NCI-H2081 treated with DMSO at 0.1 percent for 48 hours (cell line): ENCODE measurements around the gene GPI.

Experiments used
- DNase-seq: peaks from one replicate; lab custom pipeline; 2025; lab: John Stamatoyannopoulos, UW

Gene GPI

DNA sequence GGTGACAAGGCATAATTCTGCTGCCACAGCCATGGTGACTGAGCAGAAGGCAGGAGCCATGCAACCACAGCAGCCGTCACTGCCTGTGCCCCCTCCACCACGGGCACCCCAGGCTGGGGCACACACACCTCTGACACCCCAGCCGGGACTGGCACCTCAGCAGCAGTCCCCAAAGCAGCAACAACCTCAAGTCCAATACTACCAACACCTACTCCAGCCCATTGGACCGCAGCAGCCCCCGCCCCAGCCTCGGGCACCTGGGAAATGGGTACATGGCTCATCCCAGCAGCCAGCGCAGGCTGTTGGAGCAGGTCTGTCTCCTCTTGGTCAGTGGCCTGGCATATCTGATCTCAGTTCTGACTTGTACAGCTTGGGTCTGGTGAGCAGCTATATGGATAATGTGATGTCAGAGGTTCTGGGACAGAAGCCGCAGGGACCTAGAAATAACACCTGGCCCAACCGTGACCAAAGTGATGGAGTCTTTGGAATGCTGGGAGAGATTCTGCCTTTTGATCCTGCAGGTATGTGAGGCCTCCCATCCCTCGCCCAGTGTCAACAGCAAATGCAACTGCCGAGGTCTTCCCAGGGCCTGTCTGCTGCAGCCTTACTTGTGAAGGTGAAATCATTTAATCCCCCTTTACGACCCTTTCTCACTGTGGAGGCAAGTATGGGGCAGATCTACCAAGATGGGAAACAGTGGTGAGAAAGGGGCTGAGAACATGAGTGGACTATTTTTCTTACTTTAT, 22.9 kb upstream of the GPI start:
- no peak for DNase-seq

GRCh38 chr19:34343751-34344150, 21.2 kb upstream of the GPI start:
- DNase-seq = no peak

DNA sequence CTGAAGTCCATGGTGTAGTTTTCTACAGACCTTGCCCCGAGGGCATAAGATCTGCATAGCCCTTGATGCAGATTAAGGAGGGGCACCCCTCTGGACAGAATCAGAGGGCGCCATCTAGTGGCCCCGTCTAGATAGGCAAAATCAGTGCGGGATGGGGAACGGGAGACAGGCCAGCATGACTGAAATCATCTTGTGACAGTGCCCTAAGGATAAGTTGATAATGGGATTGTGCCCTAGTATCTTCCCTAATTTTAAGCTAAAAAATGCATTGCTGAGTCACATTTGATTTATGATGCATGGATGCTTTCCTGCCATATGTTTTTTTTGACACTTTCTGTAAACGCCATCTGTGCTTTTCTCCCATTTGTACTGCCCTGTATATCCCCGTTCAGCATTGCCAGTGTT, 19.0 kb upstream of the GPI start:
- DNase-seq = peak; percentile 20

DNA sequence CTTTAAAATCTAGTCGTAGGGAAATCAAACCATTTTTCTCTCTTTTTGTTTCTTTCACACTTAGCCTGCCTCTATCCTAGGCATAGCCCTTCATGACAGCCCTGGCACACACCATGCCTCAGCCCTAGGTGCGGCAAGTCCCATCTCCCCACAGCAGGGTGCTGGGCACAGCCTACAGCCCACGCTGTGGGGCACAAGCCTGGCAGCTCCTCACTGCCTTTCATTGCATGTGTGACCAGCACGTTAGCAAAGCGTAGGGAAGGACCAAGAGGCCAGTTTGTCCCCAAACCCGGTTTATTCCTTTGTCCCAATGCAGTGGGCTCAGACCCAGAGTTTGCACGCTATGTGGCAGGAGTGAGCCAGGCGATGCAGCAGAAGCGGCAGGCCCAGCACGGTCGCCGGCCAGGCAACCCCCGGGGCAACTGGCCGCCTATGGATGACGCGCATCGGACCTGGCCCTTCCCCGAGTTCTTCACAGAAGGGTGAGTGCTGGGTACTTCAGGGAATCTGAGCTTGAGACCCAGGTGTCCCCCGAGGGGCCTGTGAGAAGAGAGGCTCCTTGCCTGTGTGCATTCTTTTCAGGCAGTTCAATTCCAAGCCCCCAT, 17.3 kb upstream of the GPI start:
- no peak for DNase-seq

DNA sequence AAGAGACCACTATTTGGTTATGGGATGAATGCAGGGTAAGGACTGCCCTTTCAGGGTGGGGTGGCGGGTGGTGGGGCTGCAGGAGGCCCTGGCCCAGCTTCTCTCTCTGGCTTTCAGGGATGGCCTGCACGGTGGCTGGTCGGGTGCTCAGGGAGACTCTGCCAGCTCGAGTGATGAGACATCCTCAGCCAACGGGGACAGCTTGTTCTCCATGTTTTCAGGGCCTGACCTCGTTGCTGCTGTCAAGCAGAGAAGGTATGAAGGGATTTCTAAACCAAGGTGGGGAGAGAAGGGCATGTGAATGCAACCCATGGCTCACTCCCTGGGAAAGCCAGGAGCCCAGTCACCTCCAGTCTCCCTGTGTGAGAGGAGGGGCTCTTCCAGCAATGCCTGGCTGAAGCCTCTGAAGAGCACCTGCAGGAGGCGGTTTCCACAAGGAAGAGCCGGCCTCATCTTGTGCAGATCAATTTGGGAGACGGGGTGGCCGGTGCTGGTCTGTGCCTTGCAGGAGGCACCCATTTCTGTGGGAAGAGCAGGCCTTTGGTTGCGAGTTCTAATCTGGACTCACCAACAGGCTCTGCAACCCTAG, 16.0 kb upstream of the GPI start:
- DNase-seq = no peak

DNA sequence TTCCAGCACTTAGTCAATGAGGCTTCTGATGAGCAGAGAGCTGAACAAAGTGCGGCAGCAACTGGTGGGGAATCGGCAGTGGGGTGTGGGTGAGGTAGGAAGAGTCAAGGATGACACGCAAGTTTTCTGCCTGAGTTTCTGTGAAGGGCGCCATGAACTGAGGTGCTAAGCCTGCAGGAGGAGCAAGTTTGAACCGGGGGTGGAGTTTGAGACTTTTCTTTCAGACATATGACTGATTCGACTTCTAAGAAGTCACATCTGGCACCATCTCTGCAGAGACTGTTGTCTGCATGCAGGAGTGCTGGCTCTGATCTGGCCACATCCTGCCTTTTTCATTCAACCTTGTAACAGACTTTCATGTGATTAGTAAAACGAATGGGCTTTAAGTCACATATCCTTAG, 14.8 kb upstream of the GPI start:
- no peak for DNase-seq

DNA sequence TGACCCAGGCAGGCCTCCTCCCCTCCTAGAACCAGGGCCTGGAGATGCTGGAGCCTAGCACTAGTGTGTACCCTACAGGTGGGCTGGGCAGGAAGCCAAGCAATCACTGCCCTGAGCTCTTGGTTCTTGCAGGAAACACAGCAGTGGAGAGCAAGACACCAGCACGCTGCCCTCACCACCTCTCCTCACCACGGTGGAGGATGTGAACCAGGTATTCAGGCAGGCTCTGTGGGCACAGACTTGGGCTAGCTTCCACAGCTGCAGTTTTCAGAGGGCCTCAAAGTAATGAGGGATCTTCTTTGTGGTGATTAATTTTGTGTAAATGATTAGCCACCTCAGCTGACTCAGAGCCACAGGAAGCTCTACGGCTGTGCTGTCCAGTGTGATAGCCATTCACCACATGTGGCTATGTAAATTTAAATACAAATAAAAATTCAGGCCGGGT, 13.6 kb upstream of the GPI start:
- DNase-seq = no peak

- DNase-seq = no peak
These were observed 11.4 kb upstream of the GPI start for GRCh38 chr19:34353546-34353945.

DNA sequence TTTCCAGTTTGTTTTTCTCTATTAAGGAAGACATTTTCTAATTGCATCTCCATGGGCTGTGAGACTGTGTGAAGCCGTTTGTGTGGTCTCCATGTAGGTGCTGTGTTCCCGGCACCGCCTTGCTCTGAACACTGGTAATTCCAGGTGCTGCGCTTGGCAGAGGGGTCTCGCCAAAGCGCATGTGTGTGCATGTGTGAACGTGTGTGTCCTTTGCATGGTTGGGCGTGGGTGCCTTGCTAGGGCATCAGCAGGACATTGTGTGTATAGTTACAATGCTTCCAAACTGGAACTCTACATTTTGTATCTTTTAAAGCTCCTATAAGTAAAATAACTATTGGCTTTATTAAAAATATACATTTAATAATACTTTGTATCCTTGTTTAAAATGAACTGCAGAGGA, 9.8 kb upstream of the GPI start:
- DNase-seq = no peak

DNA sequence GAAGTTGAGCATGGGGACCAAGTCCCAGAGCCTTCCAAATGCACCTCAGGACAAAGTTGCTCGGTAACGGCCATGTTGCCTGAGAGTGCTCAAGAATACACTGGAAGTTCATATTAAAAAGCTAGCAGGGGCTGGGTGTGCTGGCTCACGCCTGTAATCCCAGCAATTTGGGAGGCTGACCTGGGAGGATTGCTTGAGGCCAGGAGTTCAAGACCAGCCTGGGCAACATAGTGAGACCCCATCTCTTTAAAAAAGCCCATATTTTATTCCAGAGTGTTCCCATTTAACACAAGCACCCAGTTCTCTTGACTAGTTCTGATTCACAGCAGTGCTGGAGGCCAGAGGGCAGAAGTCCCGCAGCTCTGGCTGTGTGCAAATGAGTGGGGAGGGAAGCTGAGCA, 8.1 kb upstream of the GPI start:
- DNase-seq = no peak

DNA sequence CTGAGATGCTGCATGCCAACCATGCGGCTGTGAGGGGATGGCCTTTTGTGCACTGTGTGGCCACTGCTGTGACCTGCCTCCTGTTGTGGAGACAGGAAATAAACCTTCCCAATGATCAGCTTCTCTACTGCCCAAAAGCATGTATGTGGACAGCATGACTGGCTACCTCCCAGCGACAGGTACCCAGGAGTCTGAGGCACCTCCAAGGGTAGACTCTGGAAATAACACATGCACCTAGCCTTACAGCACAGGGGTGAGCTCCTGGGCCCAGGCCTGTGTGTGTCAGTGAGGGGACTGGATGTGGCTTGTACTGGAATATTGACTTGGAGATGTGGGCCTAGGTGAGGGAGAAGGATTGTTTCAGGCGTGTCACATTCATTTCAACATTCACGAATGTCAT, 7.6 kb upstream of the GPI start:
- no peak for DNase-seq

DNA sequence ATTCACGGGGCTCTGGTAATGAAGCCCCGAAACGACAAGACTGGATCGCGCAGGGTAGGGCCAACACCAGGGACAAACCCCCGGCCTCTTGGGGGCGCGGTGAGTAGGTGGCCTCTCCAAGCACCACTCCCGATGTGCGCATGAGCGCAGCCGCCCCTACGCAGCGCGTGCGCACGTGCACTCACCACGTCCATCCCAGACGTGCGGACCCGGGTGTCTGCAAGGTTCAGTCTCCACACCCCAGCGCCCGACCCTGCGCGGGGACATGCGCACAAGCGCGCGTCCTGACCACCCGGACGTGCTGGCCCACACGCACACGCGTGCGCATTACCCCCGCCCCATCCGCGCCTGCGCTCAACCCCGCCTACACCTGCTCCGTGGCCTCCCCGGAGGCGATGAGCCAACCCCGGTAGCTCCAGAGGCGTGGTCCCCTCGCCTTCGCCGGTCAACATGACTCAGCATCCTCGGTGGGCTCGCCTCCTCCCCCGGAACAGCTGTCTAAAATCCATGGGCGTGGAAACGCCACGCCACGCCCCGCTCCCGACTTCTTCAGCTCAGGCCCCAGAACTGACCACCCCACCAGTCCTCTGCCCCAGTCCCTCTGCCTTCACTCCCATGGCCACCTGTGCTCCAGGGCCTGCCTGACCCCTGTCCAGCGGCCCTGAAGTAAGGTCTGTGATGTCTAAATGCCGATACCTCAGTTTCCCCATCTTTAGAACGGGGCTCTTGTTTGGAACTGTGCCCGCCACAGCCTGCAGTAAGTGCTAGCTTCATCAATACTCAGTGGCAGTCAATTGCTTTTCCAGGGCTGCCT, 5.6 kb upstream of the GPI start:
- DNase-seq = peak; percentile 93

- no peak for DNase-seq
These were observed 5.1 kb upstream of the GPI start for GRCh38 chr19:34359954-34360315.

DNA sequence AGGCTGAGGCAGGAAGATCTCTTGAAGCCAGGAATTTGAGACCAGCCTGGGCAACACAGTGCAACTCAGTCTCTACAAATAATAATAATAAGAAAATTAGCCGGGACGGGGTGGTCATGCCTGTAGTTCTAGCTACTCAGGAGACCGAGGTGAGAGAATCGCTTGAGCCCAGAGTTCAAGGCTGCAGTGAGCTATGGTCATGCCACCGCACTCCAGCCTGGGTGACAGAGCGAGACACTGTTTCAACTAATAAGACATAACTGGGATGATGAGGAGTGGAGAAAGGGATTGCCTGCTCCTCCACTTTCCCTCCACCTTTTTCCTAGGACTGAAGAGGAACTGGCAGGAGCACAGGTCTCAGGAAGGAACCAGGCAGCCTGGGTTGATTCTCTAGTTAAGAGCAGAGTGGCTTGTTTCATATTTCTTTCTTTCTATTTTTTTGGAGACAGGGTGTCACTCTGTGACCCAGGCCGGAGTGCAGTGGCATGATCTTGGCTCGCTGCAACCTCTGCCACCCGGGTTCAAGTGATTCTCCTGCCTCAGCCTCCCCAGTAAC, 4.6 kb upstream of the GPI start:
- no peak for DNase-seq

GRCh38 chr19:34362679-34363069, 2.3 kb upstream of the GPI start:
- DNase-seq = no peak

DNA sequence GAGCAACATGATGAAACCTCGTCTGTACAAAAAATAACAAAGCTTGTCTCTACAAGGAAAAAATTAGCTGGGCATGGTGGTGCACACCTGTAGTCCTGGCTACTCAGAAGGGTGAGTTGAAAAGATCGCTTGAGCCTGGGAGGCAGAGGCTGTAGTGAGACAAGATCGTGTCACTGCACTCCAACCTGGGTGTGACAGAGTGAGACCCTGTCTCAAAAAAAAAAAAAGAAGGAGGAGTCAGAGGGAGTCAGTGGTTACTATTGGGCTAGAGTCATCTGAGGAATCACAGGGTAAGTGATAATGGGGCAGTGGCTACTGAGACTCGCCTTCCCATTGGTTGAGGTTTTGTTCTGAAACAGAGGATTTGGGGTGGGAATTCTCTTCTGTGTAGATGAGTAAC, 1.9 kb upstream of the GPI start:
- DNase-seq = no peak

DNA sequence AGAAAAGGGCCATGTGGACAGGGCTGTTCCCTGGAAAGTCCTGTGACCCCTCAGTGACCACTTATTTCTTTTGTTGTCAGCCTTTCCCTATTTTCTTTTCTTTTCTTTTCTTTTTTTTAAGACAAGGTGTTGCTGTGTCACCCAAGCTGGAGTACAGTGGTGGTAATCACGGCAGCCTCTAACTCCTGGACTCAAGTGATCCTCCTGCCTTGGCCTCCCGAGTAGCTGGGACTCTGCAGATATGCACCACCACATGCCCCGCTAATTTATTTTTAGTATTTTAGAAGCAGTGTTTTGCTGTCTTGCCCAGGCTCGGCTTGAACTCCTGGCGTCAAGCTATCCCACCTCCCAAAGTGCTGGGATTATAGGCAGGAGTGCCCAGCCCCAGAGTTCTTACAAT, 1.1 kb upstream of the GPI start:
- DNase-seq = no peak

GRCh38 chr19:34364462-34364829, 550 bp upstream of the GPI start:
- DNase-seq = no peak

- DNase-seq = no peak
These were observed 736 bp downstream of the GPI start for GRCh38 chr19:34365463-34366401.

GRCh38 chr19:34366738-34367623, 2.0 kb downstream of the GPI start:
- DNase-seq = no peak

GRCh38 chr19:34367624-34367957, 2.6 kb downstream of the GPI start:
- DNase-seq = no peak
